GM12875 (cell line): ENCODE results near the gene PIGBOS1.
A peak's percentile ranks its signal among the peaks of the same experiment; 100 is the strongest.

Experiments
- H3K4me3 ChIP-seq: one replicate; pipeline ENCODE4 v1.5.1; 2011; ENCODE audit warnings: low read depth, low read length, control low read depth
- TF ChIP-seq, protein P1 (sequence below): IDR thresholded peaks from 2 replicates; pipeline ENCODE4 v1.5.1; 2011; ENCODE audit warnings: low read depth, mild to moderate bottlenecking, control low read depth, inconsistent platforms, low read length, moderate library complexity, borderline replicate concordance; ENCODE audit not compliant: insufficient read depth

PIGBOS1 gene

GRCh38 chr15:55318588-55319494 lies at the start of gene PIGBOS1, which contains the start of gene PIGB:
TSS of gene PIGBOS1 (minus strand) at chr15:55319123. CDS start at chr15:55317792, 1,331 bp downstream.
TSS of gene PIGB (plus strand) at chr15:55319222. CDS start at chr15:55319251, 29 bp downstream.
- TF ChIP-seq, protein P1, sequence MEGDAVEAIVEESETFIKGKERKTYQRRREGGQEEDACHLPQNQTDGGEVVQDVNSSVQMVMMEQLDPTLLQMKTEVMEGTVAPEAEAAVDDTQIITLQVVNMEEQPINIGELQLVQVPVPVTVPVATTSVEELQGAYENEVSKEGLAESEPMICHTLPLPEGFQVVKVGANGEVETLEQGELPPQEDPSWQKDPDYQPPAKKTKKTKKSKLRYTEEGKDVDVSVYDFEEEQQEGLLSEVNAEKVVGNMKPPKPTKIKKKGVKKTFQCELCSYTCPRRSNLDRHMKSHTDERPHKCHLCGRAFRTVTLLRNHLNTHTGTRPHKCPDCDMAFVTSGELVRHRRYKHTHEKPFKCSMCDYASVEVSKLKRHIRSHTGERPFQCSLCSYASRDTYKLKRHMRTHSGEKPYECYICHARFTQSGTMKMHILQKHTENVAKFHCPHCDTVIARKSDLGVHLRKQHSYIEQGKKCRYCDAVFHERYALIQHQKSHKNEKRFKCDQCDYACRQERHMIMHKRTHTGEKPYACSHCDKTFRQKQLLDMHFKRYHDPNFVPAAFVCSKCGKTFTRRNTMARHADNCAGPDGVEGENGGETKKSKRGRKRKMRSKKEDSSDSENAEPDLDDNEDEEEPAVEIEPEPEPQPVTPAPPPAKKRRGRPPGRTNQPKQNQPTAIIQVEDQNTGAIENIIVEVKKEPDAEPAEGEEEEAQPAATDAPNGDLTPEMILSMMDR: no peak
- peak within 1 kb of the TSS; percentile 60 for H3K4me3 ChIP-seq

- TF ChIP-seq, protein P1: no peak
- no peak overlapping the region for H3K4me3 ChIP-seq
Measured at GRCh38 chr15:55366981-55367380, 48.1 kb upstream of the PIGBOS1 start.

- TF ChIP-seq, protein P1: no peak
- no peak overlapping the region for H3K4me3 ChIP-seq
Measured at GRCh38 chr15:55362641-55363040, 43.7 kb upstream of the PIGBOS1 start.

GRCh38 chr15:55361048-55361447 lies 42.1 kb upstream of the PIGBOS1 start:
- TF ChIP-seq, protein P1: no peak
- no peak overlapping the region for H3K4me3 ChIP-seq

DNA sequence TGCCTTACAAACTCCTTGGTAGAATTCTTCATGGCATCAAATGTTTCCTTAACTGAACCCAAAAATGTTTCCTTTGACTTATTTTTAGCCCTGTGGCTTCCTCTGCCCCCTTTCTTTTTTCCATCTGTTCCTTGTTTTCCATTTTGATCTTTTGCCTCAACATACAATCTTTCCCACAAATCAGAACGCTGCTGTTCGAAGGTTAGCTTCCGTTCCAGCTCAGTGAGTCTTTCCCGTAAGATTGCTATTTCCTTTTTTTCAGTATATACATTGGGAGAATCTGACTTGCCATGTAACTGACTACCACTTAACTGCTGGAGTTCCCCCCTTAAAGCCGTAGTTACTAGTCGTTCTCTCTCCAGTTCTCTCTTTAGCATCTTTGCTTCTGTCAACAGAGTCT lies 41.3 kb upstream of the PIGBOS1 start:
- TF ChIP-seq, protein P1: no peak

GRCh38 chr15:55358471-55358870 lies 39.5 kb upstream of the PIGBOS1 start:
- TF ChIP-seq, protein P1: no peak
- no peak overlapping the region for H3K4me3 ChIP-seq

More for the DNA sequence above, 41.3 kb upstream of the PIGBOS1 start:
- H3K4me3 ChIP-seq: no peak overlapping the region

DNA sequence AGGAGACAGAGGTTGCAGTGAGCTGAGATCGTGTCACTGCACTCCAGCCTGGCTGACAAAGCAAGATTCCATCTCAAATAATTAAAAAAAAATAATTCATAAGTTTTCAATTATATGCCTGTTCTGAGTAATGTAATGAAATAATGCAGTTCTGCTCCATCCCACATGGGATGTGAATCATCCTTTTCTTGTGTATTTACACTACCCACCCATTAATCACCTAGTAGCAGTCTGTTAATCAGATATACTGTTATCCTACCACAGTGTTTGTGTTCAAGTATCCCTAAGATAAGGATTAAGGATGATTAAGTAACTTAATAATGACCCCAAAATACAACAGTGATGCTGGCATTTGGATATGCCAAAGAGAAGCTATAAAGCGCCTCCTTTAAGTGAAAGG lies 38.9 kb upstream of the PIGBOS1 start:
- TF ChIP-seq, protein P1: no peak
- no peak overlapping the region for H3K4me3 ChIP-seq
